ENCODE results near the gene BICDL1. TPM values are rescaled to one million over a fixed set of nuclear protein-coding genes. Genes with fewer than 3 reads are reported as not detected.

The BICDL1 gene
- total and polyA plus RNA-seq, 10 donors, result 4.5 to 16.0 (median 8.7) TPM

GRCh38 chr12:120061575-120062214 is 72.7 kb downstream of the BICDL1 start:
- H3K27ac ChIP-seq, result no peak overlapping the region
- intact Hi-C loops (cut with DNase I; ENCODE audit: low total_unique reads), result no loop called here
- 84 to 95% (median 90%) methylated on average over 10 of the region's 10 CpGs for WGBS, 5 donors

DNA sequence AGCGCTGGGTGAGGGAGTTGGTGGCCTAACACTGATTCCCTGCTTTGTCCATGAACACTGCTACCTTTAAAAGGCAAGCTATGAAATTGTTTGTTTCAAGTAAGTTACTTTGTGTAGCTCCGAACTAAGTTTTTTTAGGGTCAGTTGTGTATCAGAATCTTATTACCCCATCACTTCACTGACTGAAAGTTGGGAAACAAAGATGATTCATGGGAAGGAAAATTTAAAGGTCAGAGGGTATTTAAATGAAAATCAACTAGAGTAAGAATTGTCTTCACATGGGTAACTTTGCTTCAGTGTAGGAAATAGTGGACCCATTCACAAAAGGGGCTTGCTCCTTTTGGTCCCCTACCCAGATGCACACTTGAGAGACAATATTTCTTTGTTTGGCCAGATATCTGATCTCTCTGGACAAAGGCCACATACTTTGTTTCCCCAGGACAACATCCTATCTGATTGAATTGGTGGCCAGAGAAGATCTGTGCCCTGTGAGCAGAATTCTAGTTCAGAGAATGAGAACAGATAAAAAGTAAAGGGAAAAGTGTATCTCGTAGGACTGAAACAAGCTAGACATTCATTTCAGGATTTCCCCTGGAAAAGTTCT is 74.0 kb downstream of the BICDL1 start:
- TF ChIP-seq POLR2A (IDR thresholded peaks at IDR 0.05), result no peak
- TF ChIP-seq, protein P1, sequence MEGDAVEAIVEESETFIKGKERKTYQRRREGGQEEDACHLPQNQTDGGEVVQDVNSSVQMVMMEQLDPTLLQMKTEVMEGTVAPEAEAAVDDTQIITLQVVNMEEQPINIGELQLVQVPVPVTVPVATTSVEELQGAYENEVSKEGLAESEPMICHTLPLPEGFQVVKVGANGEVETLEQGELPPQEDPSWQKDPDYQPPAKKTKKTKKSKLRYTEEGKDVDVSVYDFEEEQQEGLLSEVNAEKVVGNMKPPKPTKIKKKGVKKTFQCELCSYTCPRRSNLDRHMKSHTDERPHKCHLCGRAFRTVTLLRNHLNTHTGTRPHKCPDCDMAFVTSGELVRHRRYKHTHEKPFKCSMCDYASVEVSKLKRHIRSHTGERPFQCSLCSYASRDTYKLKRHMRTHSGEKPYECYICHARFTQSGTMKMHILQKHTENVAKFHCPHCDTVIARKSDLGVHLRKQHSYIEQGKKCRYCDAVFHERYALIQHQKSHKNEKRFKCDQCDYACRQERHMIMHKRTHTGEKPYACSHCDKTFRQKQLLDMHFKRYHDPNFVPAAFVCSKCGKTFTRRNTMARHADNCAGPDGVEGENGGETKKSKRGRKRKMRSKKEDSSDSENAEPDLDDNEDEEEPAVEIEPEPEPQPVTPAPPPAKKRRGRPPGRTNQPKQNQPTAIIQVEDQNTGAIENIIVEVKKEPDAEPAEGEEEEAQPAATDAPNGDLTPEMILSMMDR (IDR thresholded peaks at IDR 0.05 in 8 of 11, conservative IDR thresholded peaks at IDR 0.05 in 3 of 11), result no peak
- no peak for TF ChIP-seq POLR2AphosphoS5 (IDR thresholded peaks at IDR 0.05)
- no peaks in the 10 kb centered on the region for H3K9me3 ChIP-seq
- no peaks in the 10 kb centered on the region for H3K27me3 ChIP-seq (replicated peaks in 1 of 7)
- no peak for DNase-seq
- intact Hi-C loops (cut with DNase I; ENCODE audit: low total_unique reads), result no loop called here
- H3K36me3 ChIP-seq, result peaks cover 0 to 12% (median 0%) of the 10 kb centered on the region in 6 donors
- H3K4me3 ChIP-seq, result no peak overlapping the region
- no peaks in the 10 kb centered on the region for H3K4me1 ChIP-seq
- 85 to 96% (median 89%) methylated on average over 3 of the region's 3 CpGs for WGBS, 5 donors
- no peak overlapping the region for H3K27ac ChIP-seq

More at GRCh38 chr12:120061575-120062214, 72.7 kb downstream of the BICDL1 start:
- no peaks in the 10 kb centered on the region for H3K27me3 ChIP-seq (replicated peaks in 1 of 7)
- H3K4me1 ChIP-seq, result no peaks in the 10 kb centered on the region
- H3K9me3 ChIP-seq, result no peaks in the 10 kb centered on the region
- no peak overlapping the region for H3K4me3 ChIP-seq
- DNase-seq, result no peak
- TF ChIP-seq, protein P1 (IDR thresholded peaks at IDR 0.05 in 8 of 11, conservative IDR thresholded peaks at IDR 0.05 in 3 of 11), result no peak
- TF ChIP-seq POLR2A (IDR thresholded peaks at IDR 0.05) (no peak), POLR2AphosphoS5 (IDR thresholded peaks at IDR 0.05) (no peak)
- peaks cover 0 to 12% (median 0%) of the 10 kb centered on the region in 6 donors for H3K36me3 ChIP-seq

GRCh38 chr12:120064054-120064940 is 75.3 kb downstream of the BICDL1 start:
- WGBS, 5 donors, result 73 to 81% (median 79%) methylated on average over 16 of the region's 16 CpGs
- Histone ChIP-seq H3K27me3 (replicated peaks in 1 of 7) (no peaks in the 10 kb centered on the region), H3K4me3 (no peak overlapping the region), H3K9me3 (no peaks in the 10 kb centered on the region), H3K27ac (no peak overlapping the region), H3K36me3 (peaks cover 0 to 16% (median 0%) of the 10 kb centered on the region in 6 donors), H3K4me1 (no peaks in the 10 kb centered on the region)
- no peak for DNase-seq
- TF ChIP-seq, protein P1 (IDR thresholded peaks at IDR 0.05 in 8 of 11, conservative IDR thresholded peaks at IDR 0.05 in 3 of 11), result no peak
- TF ChIP-seq POLR2AphosphoS5 (IDR thresholded peaks at IDR 0.05) (no peak), POLR2A (IDR thresholded peaks at IDR 0.05) (no peak)
- intact Hi-C loops (cut with DNase I; ENCODE audit: low total_unique reads), result no loop called here
